Daoy (cell line): ENCODE data around the gene FAM181A. TPM values are rescaled to one million over a fixed set of nuclear protein-coding genes. Genes with fewer than 3 reads are reported as not detected.

Experiments used
- DNase-seq: peaks from one replicate; pipeline ENCODE4 v3.0.0-alpha.2; 2015; ENCODE audit warnings: low read depth
- total RNA-seq: library from RNA; depleted of rRNA; stranded (reverse); fragments of >200 nt; shearing (Covaris generic); gene quantifications from 2 replicates; pipeline ENCODE4 v1.2.3, GENCODE V29; 2014

Gene FAM181A
- total RNA-seq, 1 experiment from 2014 or later = not detected

- peak; percentile 41 for DNase-seq
Measured at GRCh38 chr14:93903342-93904184, 23.6 kb upstream of the FAM181A start.

GRCh38 chr14:93905623-93906022 is 21.5 kb upstream of the FAM181A start:
- peak; percentile 37 for DNase-seq

GRCh38 chr14:93906341-93907329 is 20.5 kb upstream of the FAM181A start:
- DNase-seq = peak; percentile 80

- no peak for DNase-seq
Measured at GRCh38 chr14:93909429-93910128, 17.6 kb upstream of the FAM181A start.

GRCh38 chr14:93911975-93912615 is 15.0 kb upstream of the FAM181A start:
- no peak for DNase-seq

- no peak for DNase-seq
Measured at GRCh38 chr14:93912782-93913181, 14.4 kb upstream of the FAM181A start.

GRCh38 chr14:93914278-93914677 is 12.9 kb upstream of the FAM181A start:
- DNase-seq = no peak

GRCh38 chr14:93915070-93915705 is 12.0 kb upstream of the FAM181A start:
- no peak for DNase-seq

GRCh38 chr14:93915800-93916199 is 11.3 kb upstream of the FAM181A start:
- no peak for DNase-seq

GRCh38 chr14:93916498-93916897 is 10.6 kb upstream of the FAM181A start:
- no peak for DNase-seq

- no peak for DNase-seq
Measured at GRCh38 chr14:93917141-93917540, 10.0 kb upstream of the FAM181A start.

GRCh38 chr14:93921001-93921806 is 5.9 kb upstream of the FAM181A start:
- DNase-seq = no peak

GRCh38 chr14:93923626-93924025 is 3.5 kb upstream of the FAM181A start:
- no peak for DNase-seq

GRCh38 chr14:93924592-93925355 is 2.4 kb upstream of the FAM181A start:
- DNase-seq = no peak

GRCh38 chr14:93925374-93925895 is 1.7 kb upstream of the FAM181A start:
- no peak for DNase-seq

GRCh38 chr14:93926245-93926872 is 785 bp upstream of the FAM181A start:
- no peak for DNase-seq

GRCh38 chr14:93927800-93928145 is 629 bp downstream of the FAM181A start:
- no peak for DNase-seq

- DNase-seq = no peak
Measured at GRCh38 chr14:93928184-93929047, 1.3 kb downstream of the FAM181A start.
